ENCODE results near the gene NREP.
"Not testable (repeated sequence)": the region's sequence is repeated elsewhere in the genome, so short reads cannot be mapped to it uniquely, and the experiment has no call there.

The NREP gene

GRCh38 chr5:111730659-111731382 lies 26.2 kb downstream of the NREP start:
- peaks cover 35% of the 10 kb centered on the region for H3K4me1 Mint-ChIP-seq
- no peak for TF ChIP-seq CTCF (IDR thresholded peaks at IDR 0.05; ENCODE audit: unreplicated experiment in 3 of 3)
- peaks cover 98% of the 10 kb centered on the region for H3K36me3 Mint-ChIP-seq (ENCODE audit: low read depth)
- H3K27ac Mint-ChIP-seq, result peak overlapping the region in 2 of 3 experiments; percentile 57 to 59
- peaks cover 2% of the 10 kb centered on the region for H3K9me3 Mint-ChIP-seq
- H3K27me3 Mint-ChIP-seq (ENCODE audit: low read depth), result no peaks in the 10 kb centered on the region
- no peak overlapping the region for H3K4me3 Mint-ChIP-seq

GRCh38 chr5:111728941-111729340 lies 28.1 kb downstream of the NREP start:
- no peak for TF ChIP-seq CTCF (IDR thresholded peaks at IDR 0.05; ENCODE audit: unreplicated experiment in 3 of 3)
- Mint-ChIP-seq H3K27ac (peak overlapping the region in 1 of 3 experiments; percentile 52), H3K4me1 (peaks cover 19% of the 10 kb centered on the region), H3K27me3 (ENCODE audit: low read depth) (no peaks in the 10 kb centered on the region), H3K36me3 (ENCODE audit: low read depth) (peaks cover 99% of the 10 kb centered on the region), H3K9me3 (peaks cover 2% of the 10 kb centered on the region), H3K4me3 (no peak overlapping the region)

GRCh38 chr5:111726986-111727385 lies 30.0 kb downstream of the NREP start:
- Mint-ChIP-seq H3K27me3 (ENCODE audit: low read depth) (no peaks in the 10 kb centered on the region), H3K4me1 (peaks cover 12% of the 10 kb centered on the region), H3K4me3 (no peak overlapping the region), H3K27ac (no peak overlapping the region), H3K36me3 (ENCODE audit: low read depth) (peaks cover 88% of the 10 kb centered on the region), H3K9me3 (peaks cover 2% of the 10 kb centered on the region)
- TF ChIP-seq CTCF (IDR thresholded peaks at IDR 0.05; ENCODE audit: unreplicated experiment in 3 of 3), result no peak

GRCh38 chr5:111722140-111722539 lies 34.9 kb downstream of the NREP start:
- no peak for TF ChIP-seq CTCF (IDR thresholded peaks at IDR 0.05; ENCODE audit: unreplicated experiment in 3 of 3)
- Mint-ChIP-seq H3K36me3 (ENCODE audit: low read depth) (peaks cover 74% of the 10 kb centered on the region), H3K27me3 (ENCODE audit: low read depth) (no peaks in the 10 kb centered on the region), H3K4me3 (no peak overlapping the region), H3K27ac (peak overlapping the region in 2 of 3 experiments; percentile 30 to 70), H3K9me3 (peaks cover 18% of the 10 kb centered on the region), H3K4me1 (peaks cover 5% of the 10 kb centered on the region)

GRCh38 chr5:111720333-111720890 lies 36.6 kb downstream of the NREP start:
- Mint-ChIP-seq H3K27me3 (ENCODE audit: low read depth) (no peaks in the 10 kb centered on the region), H3K4me3 (no peak overlapping the region), H3K27ac (no peak overlapping the region), H3K9me3 (peaks cover 25% of the 10 kb centered on the region), H3K4me1 (peaks cover 5% of the 10 kb centered on the region), H3K36me3 (ENCODE audit: low read depth) (peaks cover 72% of the 10 kb centered on the region)
- no peak for TF ChIP-seq CTCF (IDR thresholded peaks at IDR 0.05; ENCODE audit: unreplicated experiment in 3 of 3)

GRCh38 chr5:111719773-111720172 lies 37.2 kb downstream of the NREP start:
- peaks cover 32% of the 10 kb centered on the region for H3K9me3 Mint-ChIP-seq
- H3K27me3 Mint-ChIP-seq (ENCODE audit: low read depth), result no peaks in the 10 kb centered on the region
- peaks cover 5% of the 10 kb centered on the region for H3K4me1 Mint-ChIP-seq
- TF ChIP-seq CTCF (IDR thresholded peaks at IDR 0.05; ENCODE audit: unreplicated experiment in 3 of 3), result no peak
- H3K27ac Mint-ChIP-seq, result no peak overlapping the region
- H3K36me3 Mint-ChIP-seq (ENCODE audit: low read depth), result peaks cover 72% of the 10 kb centered on the region
- no peak overlapping the region for H3K4me3 Mint-ChIP-seq

GRCh38 chr5:111716789-111717188 lies 40.2 kb downstream of the NREP start:
- not testable (repeated sequence) for H3K4me1 Mint-ChIP-seq; H3K27ac Mint-ChIP-seq; H3K4me3 Mint-ChIP-seq; H3K27me3 Mint-ChIP-seq (ENCODE audit: low read depth)
- Mint-ChIP-seq H3K9me3 (peaks cover 60% of the 10 kb centered on the region), H3K36me3 (ENCODE audit: low read depth) (peaks cover 82% of the 10 kb centered on the region)

Measured in nephron (organoid).